ENCODE results near the gene ZNRD2. TPM values are rescaled to one million over a fixed set of nuclear protein-coding genes. Genes with fewer than 3 reads are reported as not detected.
A peak's percentile ranks its signal among the peaks of the same experiment; 100 is the strongest.

The ZNRD2 gene
- total and polyA plus RNA-seq, 10 of the 15 experiments (the other 5 are each of a cell fraction or from before 2014, with no cell fraction given) = 7.9 to 111 (median 55.4) TPM

- Histone ChIP-seq H3K36me3 (ENCODE audit: control insufficient read depth in 2 of 2, insufficient read depth in 2 of 2, low read length in 1 of 2) (peaks cover 1 to 2% of the 10 kb centered on the region in 2 experiments; a peak in 3 of 4 replicates), H3K4me3 (peak overlapping the region; percentile 97), H3K9me3 (replicated peaks; ENCODE audit: control insufficient read depth, insufficient read depth, low read length) (no peaks in the 10 kb centered on the region), H3K9ac (ENCODE audit: control insufficient read depth, insufficient read depth, low read length) (peak overlapping the region; percentile 64), H3K79me2 (ENCODE audit: control insufficient read depth, insufficient read depth, low read length) (peaks cover 76% of the 10 kb centered on the region), H3K4me2 (ENCODE audit: control insufficient read depth, insufficient read depth) (peak overlapping the region; percentile 94), H3K27me3 (replicated peaks in 1 of 2; ENCODE audit: control insufficient read depth in 2 of 2, insufficient read depth in 2 of 2, low read length in 1 of 2) (no peaks in the 10 kb centered on the region), H4K20me1 (ENCODE audit: control insufficient read depth, insufficient read depth) (no peaks in the 10 kb centered on the region; the same call in 1 of the 2 replicates), H3K4me1 (ENCODE audit: control insufficient read depth, insufficient read depth, low read length) (peaks cover 35% of the 10 kb centered on the region), H2AFZ (ENCODE audit: control insufficient read depth, low read depth, low read length) (peak overlapping the region; percentile 43), H3K27ac (ENCODE audit: control insufficient read depth, insufficient read depth) (peak overlapping the region; percentile 96)
- intact Hi-C loops (cut with micrococcal nuclease; ENCODE audit: unreplicated experiment) = loop anchor here (1.0 to 5.0 kb wide), 4 partner anchors 14 to 157 kb away; partner anchors contain the start of gene PCNX3
- POLR2A ChIA-PET = interaction anchor here (1.4 to 4.9 kb wide), 4 partner anchors 14 to 83 kb away, joined by 3 to 129 read pairs (median 38); no protein-coding TSS in a partner anchor
- in situ Hi-C loops (cut with MboI) = no loop called here
- WGBS (ENCODE audit: insufficient coverage, insufficient replicate concordance, low lambda C conversion rate, missing lambda C conversion rate) = 2% methylated on average over 40 of the region's 67 CpGs
- CTCF ChIA-PET = interaction anchor here (1.5 to 5.7 kb wide), 8 partner anchors 14 to 206 kb away, joined by 4 to 130 read pairs (median 31); partner anchors contain the start of gene PCNX3
- FAIRE-seq (peak; percentile 77), DNase-seq (ENCODE audit: low read depth, low spot score) (peak; percentile 82), ATAC-seq (peak; percentile 59)
- SMC1A ChIA-PET (ENCODE audit: uncharacterized antibody, unreplicated experiment) = interaction anchor here (0.6 to 4.2 kb wide), 4 partner anchors 14 to 158 kb away, joined by 3 to 93 read pairs (median 13); no protein-coding TSS in a partner anchor
- no TSS peak for BruUV-seq (replicated peaks)
- RAD21 ChIA-PET (ENCODE audit: unreplicated experiment) = interaction anchor here (0.9 to 6.1 kb wide), 4 partner anchors 13 to 89 kb away, joined by 4 to 132 read pairs (median 34); partner anchors contain the start of gene RELA
- TF ChIP-seq IRF4 (IDR thresholded peaks at IDR 0.05; ENCODE audit: low read depth, low read length) = peak; percentile 79
- peak; percentile 27 for TF ChIP-seq KLF5 (IDR thresholded peaks at IDR 0.05; ENCODE audit: partially characterized antibody)
- TF ChIP-seq NFYA (IDR thresholded peaks at IDR 0.05; ENCODE audit: borderline replicate concordance, low read depth, low read length) = no peak
- TF ChIP-seq CTCF (IDR thresholded peaks at IDR 0.05 in 2 of 3, conservative IDR thresholded peaks at IDR 0.05 in 1 of 3; ENCODE audit: control insufficient read depth in 2 of 3, extremely low read depth in 1 of 3, insufficient read depth in 1 of 3, low read depth in 3 of 3, low read length in 3 of 3) = peak; percentile 75 to 91 (median 88)
- 0 out of 2 replicates have a peak, but pooled peaks have one; percentile 35 for TF ChIP-seq ZBED1 (IDR thresholded peaks at IDR 0.05; ENCODE audit: borderline replicate concordance)
- no peak for TF ChIP-seq FOXM1 (IDR thresholded peaks at IDR 0.05; ENCODE audit: low read depth, low read length)
- TF ChIP-seq ZZZ3 (IDR thresholded peaks at IDR 0.05; ENCODE audit: control insufficient read depth, insufficient read length, low read depth) = no peak
- no peak for TF ChIP-seq ASH2L (IDR thresholded peaks at IDR 0.05; ENCODE audit: borderline replicate concordance, low read depth)
- TF ChIP-seq NKRF (conservative IDR thresholded peaks at IDR 0.05) = peak; percentile 52
- TF ChIP-seq USF1 (IDR thresholded peaks at IDR 0.05; ENCODE audit: borderline replicate concordance, extremely low read length, insufficient read depth, low read depth, low read length) = no peak
- TF ChIP-seq IKZF2 (IDR thresholded peaks at IDR 0.05) = peak; percentile 97 to 98
- TF ChIP-seq TCF3 (IDR thresholded peaks at IDR 0.05; ENCODE audit: borderline replicate concordance, insufficient read depth, low read depth, low read length) = peak; percentile 63; the same call in 1 of the 2 replicates
- no peak for TF ChIP-seq SMAD1 (IDR thresholded peaks at IDR 0.05; ENCODE audit: low read depth, partially characterized antibody)
- peak; percentile 73 for TF ChIP-seq SMC3 (IDR thresholded peaks at IDR 0.05; ENCODE audit: borderline replicate concordance, low read length)
- peak; percentile 60 for TF ChIP-seq SP1 (IDR thresholded peaks at IDR 0.05; ENCODE audit: low read depth, low read length)
- peak in 1 of 2 experiments; percentile 88; a peak in 2 of 3 replicates for TF ChIP-seq EGR1 (IDR thresholded peaks at IDR 0.05; ENCODE audit: borderline replicate concordance in 1 of 2, low read depth in 2 of 2, low read length in 2 of 2)
- TF ChIP-seq RB1 (IDR thresholded peaks at IDR 0.05; ENCODE audit: borderline replicate concordance) = peak; percentile 89; the same call in 1 of the 2 replicates
- TF ChIP-seq NRF1 (conservative IDR thresholded peaks at IDR 0.05; ENCODE audit: low read depth, low read length) = no peak
Observed at GRCh38 chr11:65574109-65574810, 4.0 kb downstream of the ZNRD2 start.
